ENCODE data around the gene GCN1.

Gene GCN1

DNA sequence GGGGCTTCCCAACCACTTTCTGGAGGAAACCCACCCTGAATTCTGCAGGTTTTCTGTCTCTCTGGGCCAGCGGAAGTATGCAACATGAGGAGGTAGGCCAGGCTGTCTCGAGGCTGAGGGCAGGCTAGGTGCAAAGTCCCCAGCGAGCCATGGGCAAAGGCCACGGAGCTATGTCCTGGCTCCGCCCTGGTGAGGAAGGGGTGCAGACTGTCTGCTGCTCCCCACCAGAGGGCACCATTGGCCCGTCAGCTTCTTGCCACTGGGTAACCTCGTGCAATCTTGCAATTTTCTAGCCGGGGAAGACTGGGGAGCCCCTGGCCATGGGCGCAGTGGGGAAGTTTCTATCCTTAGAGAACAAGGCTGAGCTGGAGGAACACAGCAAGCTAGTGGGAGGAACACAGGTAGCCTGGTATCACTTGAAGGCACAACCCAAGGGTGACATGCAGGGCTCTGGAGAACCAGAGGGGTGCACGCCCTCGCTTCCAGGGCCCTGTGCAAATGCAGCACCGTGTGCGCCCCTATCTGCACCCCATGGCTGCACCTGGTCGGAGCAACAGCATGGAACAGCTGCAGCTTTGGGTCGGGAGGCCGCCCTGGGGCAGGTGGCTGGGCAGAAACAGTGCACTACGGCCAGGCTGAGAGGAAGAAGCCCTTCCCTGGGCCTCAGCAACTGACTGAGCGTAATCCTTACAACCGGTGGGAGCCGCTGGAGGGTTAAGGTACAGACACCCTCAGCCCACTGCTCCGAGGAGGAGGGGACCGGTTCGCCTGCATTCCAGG is 34.0 kb upstream of the GCN1 start:
- peak; percentile 91 for DNase-seq (ENCODE audit: low spot score)

DNA sequence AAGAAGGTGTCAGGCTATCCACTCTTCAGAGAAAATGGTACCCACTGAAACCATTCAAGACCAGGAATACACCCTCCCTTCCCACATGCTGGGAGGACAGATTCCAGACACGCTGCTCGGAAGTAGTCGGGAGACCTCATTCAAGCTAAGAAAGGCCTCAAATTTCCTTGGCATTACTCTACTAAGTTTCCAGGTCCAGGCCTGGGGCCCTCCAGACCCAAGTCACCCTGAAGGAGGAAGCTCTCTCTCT is 33.5 kb upstream of the GCN1 start:
- DNase-seq (ENCODE audit: low spot score), result no peak

DNA sequence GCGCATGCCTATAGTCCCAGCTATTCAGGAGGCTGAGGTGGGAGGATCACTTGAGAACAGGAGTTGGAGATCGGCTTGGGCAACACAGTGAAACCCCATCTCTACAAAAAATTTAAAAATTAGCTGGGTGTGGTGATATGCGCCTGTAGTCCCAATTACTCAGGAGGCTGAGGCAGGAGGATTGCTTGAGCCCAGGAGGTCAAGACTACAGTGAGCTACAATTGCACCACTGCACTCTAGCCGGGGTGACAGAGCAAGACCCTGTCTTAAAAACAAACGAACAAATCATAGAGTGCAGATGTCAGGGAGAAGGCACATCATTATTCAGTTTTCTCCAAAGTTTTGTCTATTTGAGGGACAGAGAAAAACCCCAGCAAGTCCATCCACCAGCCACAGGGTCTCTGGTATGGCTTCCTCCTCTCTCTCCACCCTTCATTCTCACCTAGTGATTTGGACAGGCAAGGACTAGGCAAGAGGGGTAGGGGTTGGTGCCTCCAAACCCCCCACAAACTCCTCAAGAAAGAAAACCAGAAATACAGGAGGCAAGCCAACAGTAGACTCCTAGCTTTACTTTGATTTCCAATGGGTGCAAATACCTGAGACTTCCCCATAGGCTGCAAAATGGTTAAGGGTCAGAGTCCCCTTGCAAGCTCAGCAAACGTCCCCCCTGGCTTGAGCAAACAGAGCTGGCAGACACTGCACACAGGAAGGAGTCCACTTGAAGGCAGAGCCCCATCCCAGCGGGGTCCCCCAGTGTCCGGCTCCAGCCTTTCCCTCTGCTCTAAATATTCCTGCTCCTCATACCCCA is 32.9 kb upstream of the GCN1 start:
- DNase-seq (ENCODE audit: low spot score), result no peak

DNA sequence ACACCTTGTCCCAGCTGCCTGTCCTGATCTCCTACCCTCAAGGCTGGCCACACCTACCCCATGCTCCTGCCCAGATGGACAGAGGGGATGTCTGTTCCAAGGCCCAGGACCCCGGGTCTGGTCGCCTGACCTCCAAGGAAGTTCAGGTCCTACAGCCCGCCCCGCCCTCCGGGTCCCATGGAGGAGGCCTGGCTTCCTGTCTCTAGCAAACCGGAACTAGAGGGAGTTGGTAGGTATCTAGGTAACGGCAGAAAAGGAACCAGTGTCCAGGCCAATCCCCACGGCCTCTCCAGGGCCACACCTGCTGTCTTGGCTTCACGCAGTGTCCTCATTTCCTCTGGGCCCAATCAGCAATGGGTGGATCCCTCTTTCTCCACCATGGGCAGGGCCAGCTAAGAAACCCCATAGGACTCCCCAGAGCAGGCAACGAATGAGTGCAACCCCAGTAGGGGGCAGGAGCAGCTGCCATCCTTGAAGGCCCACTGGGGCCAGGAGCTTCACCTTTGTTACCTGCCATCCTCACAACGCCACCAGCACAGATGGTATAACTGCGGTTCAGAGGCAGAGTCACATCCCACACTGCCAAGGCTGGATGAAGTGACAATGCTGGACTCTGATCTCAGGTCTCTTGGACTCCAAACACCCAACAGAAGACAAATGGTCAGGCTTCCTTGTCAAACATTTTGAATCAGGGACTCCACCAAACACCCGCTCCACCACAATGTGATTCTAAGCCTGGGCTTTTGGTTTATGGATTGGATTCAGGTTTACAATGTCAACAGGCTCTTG is 31.5 kb upstream of the GCN1 start:
- DNase-seq (ENCODE audit: low spot score), result no peak

DNA sequence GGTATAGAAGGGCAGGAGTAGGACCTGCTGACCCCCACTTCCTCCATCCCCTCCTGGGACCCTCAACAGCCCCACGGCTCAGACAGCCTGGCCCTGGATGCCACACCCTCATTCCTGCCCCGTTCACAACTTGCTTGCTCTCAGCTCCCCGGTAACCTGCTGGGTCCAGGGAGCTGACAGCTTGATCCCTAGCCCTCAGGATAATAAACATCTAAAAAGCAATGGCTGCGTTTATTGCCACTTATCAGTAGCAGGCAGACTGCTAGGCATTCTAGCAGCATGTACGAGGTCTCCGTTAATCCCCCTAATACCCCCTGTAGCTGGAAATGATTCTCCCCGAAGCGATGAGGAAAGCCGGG is 30.7 kb upstream of the GCN1 start:
- DNase-seq (ENCODE audit: low spot score), result no peak

DNA sequence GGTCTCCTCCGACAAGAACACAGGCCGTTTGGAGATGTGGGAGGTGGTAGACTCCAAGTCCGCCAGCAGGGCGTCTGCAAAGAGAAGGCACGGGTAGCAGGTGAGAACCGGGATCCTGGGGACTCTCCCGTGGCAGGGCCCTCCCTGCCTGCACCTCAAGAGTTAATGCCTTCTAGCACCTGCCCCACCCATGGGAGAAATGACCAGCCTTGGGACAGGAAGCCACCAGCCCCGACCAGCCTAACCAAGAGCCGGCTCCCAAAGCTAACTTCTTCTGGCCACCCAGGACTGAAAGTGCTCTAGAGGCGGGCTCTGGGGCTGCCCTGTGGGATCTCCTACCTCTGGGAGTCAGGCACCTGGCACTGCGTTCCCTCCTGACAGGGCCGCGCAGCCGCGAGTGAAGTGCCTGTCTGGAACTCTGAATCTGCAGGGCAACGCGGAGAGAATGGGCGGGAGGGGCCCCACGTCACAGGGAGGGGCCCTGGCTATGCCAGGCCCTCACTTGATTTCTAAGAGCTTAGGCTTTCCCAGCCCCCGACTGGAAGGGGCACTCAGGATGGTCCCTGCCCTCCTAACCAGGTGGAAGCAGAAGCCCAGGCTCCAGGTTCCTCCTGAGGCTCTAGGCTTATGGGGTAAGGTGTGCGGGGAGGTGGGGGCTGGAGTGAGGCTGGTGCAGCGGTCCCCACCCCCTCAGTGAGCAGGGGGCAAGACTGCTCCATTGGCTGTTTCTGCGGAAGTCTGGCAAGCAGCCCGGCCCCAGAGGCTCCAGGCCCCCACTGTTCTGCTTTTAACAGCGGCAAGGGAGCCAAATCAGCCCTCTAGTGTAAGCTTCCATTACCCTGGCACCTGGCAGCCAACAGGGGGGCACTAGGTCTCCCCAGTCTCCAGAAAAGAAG is 30.0 kb upstream of the GCN1 start:
- DNase-seq (ENCODE audit: low spot score), result no peak

DNA sequence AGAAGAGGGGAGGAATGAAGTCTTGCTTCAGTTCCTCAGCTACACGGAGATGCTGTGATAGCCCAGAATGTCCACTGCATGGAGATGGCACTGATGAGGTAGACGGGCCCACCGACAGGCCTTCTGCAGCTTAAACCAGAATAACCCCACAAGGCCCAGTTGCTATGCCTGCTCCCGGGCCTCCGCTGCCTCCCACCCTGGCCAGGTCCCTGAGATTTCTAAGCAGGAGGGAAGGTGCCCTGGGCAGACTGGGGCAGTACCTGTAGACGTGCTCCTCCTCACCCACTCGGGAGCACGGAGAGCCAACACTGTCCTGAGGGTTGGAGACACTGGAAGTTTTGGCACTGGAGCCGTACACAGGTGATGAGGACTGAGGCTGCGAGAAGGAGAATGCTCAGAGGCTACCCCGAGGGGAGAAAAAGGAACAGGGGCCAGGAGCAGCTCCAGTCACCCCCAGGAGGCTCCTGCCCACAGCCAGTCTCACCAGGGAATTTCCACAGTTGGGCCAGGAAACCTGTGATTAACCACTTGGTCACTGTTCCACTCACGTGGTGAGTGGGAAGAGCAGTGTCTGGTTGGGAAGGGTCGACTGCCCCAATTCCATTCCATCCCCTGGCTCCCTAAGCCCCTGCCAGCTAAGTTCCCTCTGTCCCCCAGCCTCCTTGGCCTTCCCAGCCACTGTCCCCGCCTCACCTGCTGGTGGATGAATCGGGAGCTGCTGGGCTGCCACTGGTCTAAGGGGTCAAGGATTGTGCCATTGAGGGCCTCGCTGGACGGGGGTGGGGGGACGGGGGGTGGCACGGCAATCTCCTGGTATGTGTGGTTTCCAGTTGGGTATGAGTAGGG is 29.2 kb upstream of the GCN1 start:
- DNase-seq (ENCODE audit: low spot score), result no peak

DNA sequence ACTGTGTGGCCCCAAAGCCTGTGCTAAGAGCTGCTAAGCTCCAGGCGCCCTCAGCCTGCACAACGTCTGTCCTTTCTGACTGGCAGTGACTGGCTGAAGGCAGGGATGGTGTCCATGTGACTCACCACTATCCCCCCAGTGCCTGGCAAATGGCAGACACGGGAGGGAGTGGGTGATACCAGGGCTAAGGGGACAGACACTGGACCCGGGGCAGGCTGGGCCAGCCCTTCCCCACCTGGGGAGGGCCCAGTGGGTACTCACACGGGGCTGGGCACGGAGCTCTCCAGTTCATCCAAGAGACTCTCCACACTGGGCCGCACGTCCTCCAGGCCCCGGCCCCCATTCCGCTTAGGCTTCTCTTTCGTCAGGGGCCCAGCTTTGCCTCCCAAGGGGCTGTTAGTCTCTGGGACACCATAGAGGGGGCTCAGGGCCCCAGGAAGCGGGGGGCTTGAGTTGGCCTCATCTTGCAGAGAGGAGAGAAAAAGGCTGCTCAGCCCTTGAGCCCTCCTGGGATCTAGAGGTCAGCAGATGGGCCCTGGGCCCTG is 27.8 kb upstream of the GCN1 start:
- DNase-seq (ENCODE audit: low spot score), result no peak

DNA sequence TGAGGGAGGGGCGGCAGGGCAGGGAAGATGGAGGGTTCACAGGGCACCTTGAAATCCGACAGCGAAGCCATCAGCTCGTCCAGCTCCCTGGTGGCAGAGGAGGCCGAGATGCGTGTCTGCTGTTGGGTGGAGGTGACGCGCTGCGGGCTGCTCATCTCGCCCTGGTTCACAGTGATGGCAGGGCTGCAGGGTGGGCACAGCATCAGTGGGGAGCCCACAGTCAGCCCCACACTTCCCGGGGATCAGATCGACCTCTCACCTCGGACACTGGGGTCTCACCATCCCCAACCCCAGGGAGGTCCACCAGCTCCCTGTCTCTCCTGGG is 27.0 kb upstream of the GCN1 start:
- DNase-seq (ENCODE audit: low spot score), result no peak

DNA sequence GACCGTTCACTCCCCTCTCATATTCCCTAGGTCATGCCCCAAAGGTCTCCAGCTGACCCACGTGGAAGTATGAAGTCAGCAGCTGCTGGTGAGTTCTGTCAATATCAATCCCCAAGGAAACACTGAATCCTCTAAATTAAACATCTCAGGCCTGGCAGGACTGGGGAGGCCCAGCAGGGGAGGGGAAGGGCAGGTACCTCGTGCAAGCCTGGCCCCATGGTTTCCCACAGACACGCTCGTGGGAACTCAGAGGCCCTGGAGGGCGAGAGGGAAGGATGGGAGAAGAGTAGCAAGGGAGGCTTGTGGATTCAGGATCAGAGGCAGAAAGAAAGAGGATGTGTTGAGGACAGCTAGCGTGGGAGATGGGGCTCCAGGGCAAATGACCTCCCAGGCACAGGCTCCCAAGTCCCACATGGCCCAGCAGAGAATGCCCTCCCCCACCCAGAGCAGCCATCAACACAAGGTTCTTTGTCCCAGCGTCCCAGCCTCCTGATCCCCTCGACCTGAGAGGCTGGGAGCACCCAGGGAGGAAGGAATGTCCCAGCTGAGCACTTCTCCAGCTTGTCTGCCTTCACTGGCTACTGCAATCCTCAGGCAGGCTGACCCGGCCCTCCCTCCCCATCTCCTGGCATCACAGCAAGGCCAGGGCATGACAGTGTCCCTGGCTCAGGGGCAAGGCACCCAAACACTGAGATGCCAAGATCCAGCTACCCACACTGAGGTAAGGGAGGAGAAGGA is 26.5 kb upstream of the GCN1 start:
- no peak for DNase-seq (ENCODE audit: low spot score)

DNA sequence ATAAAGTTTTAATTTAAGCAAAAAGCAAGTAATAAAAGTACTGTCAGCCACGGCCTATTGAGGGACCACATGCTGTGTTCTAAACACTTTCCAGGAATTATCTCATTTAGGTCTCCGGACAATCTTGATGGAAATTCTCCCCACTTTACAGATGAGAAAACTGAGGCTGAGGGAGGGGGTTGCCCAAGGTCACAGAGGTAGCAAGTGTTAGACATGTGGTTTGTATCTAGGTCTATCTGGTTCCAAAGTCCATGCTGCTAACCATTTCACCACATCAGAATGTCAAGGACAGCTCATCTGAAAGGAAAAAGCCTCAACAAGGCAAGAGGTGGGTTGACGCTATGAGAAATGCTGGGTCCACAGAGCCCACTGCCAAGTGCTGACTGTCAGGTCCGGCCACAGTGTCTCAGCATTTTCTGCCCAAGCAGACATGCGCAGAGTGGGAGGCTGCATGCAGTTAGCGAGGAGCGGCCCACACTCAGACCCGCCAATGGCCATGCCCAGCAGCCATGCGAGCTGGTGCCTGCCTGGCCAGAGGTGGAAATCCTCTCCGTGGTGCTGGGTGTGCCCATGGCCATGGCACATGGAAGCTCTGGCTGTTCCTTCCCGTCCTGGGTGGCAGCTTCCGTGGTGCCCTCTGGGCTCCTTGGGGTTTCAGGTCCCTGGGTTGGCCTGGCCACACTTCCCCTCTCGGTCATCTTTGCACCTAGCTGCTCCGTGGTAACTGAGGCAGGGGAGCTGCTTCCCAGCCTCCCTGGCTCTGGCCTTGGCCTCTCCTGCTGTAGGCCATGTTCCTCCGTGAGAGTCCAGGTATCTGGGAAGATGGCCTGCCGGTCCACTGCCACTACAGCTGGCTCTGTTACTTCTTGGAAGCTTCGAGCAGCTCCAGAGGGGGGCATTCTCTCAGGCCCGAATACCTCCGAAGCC is 24.4 kb upstream of the GCN1 start:
- DNase-seq (ENCODE audit: low spot score), result no peak

DNA sequence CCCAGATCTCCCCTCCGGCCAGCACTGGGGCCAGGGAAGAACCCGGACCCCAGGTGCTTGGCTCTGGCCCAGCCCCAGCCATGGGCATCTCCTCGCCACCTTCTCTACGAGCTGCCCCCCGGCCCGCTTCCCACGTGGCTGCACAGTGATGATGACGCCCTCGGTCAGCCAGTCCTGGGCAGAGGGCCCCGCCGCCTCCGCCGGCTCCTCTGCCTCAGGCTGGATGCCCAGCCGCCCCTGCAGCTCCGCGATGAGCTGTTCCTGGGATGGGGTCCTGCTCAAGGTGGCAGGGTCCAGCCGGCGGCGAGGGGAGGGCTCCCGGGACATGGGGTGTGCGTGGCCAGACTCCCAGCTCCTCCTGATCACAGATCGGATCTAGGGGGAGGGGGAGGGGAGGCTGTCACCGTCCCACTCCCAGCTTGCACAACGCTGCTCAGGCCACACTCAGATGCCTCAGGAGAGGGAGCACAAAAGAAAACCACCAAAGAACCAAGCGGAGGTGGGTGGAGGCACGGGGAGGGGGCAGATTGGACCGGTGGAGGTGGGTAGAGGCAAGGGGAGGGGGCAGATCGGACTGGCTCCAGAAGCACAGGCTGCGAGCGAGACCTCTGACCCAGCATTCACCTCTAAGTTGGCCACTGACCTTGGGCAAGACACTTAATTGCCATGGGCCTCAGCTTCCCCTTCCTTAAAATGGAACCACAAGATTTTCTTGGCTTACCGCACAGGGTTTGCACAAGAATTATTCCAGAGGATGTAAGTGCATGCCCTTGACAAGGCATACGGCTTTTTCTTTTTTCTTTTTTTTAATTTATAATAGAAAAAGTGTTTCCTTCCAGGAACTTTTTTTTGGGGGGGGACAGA is 22.5 kb upstream of the GCN1 start:
- DNase-seq (ENCODE audit: low spot score), result no peak

DNA sequence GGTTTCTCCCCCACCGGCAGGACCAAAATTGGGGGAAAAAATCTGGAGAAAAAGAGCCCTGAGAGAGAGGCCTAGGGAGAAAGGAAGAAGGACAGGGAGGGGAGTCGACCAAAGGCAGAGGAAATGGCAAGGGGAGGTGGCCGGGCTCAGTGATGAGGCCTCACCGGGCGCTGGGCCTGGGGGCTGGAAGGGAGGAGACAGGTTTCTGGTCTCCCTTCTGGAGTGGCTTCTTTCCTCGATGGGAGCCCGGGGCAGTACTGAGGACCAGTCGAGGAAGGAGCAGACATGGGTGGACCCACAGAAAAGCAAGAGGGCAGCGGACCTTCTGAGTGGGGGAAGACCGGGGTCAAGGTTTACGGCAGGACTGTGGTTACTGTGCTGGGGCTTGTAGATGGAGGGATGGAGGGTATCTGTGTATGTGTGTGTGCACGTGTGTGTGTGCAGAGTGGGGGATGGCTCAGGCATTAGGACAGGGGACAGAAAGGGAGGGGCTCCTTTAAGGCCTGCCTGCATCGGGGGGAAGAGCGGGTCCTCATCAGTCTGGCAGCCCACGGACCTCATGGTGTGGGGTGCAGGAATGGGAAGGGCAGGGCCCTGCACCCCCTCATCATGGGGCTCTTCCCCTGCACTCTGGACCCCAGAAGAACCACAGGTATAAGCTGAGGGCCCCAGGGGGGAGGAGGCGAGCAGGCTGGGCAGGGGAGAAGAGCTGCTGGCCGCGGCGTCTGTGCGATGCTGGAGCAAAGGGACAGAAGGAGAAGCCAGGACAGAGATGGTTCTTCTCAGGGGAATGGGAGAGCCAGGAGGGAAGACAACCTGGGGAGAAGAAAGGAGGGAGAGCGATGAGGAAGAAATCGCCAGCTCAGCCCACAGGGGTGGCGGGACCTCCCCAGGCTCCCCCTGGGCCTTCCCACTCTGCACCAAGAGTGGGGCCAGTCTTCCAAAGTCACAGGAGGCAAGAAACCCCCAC is 21.5 kb upstream of the GCN1 start:
- no peak for DNase-seq (ENCODE audit: low spot score)

DNA sequence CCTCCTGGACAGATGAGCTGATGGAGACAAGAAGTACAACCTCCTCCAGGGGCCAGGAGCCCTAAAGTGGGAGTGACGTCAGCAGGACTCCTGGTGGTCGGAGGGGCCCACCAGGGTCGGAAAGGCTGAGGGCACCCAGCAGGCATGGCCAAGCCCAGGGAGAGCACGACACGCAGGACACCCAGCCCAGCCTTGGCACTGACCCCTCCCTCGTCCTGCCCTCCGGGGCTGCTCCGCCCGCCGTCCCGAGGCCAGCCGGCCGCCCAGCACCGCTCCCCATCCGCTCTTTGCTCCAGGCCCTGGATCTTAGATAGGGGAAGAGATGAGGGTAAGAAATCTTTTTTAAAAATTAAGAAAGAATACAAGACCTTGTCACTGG is 20.8 kb upstream of the GCN1 start:
- DNase-seq (ENCODE audit: low spot score), result no peak

DNA sequence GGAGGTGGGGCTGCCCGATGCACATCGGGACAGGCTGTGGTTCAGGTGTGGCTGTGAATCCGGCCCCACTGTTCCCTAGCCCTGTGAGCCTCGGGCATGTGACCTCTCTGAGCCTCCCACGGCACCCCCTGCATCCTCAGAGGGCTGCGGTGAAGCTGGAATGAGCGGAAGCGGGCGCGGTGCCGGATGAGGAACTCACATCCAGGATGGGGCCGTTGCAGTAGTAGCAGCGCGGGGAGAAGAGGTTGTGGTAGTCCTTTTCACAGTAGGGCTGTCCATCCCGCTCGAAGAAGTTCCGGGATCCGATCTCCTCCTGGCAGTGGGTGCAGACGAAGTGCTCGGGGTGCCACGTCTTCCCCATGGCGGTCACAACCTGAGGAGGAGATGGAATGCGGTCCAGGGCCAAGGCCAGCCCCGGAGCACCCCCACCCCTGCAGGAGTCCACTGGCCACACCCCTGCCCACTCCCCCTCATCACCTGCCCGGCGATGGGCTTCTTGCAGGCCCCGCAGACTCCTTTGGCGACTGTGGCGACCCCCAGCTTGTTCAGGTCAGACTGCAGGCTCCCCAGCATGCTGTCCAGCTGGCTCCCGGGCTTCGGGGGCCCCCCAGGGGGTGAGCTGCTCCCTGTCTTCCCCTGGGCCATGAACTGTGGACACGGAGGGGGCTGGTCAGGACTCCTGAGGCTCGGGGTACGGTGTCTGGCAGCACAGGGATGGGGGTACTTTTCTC is 20.3 kb upstream of the GCN1 start:
- no peak for DNase-seq (ENCODE audit: low spot score)

DNA sequence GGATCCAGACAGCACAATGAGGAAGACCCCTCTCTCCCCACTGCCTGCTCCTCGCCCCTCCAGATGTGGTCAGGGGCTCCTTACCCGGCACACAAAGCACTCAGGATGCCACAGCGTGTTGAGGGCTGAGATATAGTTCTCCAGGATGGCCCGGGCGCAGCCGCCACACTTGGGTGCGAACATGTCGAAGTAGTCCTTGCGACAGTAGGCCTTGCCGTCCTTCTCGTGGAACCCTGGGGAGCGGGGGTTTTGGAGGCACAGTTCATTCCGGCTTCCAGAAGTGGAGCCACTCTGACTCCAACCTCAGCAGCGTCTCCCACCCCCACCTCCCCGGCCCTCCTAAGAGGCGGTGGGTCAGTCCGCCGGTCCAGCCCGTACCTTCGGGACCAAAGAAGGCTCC is 19.2 kb upstream of the GCN1 start:
- no peak for DNase-seq (ENCODE audit: low spot score)

All from hepatic stellate cell (primary cell).